Measurements from ENCODE around the gene POLRMT.

- TF ChIP-seq POLR2A (IDR thresholded peaks at IDR 0.05) (no peak), CTCF (IDR thresholded peaks at IDR 0.05) (no peak)
Observed at GRCh38 chr19:608155-609003, 25.0 kb downstream of the POLRMT start.
